Stimulated activated CD4-positive, alpha-beta T cell treated with anti-CD3 and anti-CD28 coated beads, Interleukin-1b, Interleukin-23, amount 100 ng/mL, for 24 hours (primary cell): ENCODE measurements around the gene ATF7IP2.
"Not testable (repeated sequence)": the region's sequence is repeated elsewhere in the genome, so short reads cannot be mapped to it uniquely, and the experiment has no call there.

Source experiments
- DNase-seq, 4 experiments: peaks; one replicate each; pipeline ENCODE4 v3.0.0-alpha.2; 2020; ENCODE audit warnings: low read depth in 4 of 4, low spot score in 1 of 4

The ATF7IP2 gene

DNA sequence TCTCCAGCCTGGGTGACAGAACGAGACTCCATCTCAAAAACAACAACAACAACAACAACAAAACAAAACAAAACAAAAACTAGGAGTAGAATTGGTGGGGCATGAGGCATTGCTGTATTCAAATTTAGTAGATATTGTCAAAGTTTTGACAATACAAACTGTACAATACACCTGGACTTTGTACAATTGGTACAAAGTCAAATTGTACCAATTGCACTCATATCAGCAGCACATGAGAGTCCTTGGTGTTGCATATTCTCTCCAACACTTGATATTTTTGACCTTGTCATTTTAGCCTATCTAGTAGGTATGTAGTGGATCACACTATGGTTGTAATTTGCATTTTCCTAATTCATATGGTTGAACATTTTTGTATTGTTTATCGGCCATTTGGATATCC, 14.3 kb upstream of the ATF7IP2 start:
- no peak for DNase-seq

DNA sequence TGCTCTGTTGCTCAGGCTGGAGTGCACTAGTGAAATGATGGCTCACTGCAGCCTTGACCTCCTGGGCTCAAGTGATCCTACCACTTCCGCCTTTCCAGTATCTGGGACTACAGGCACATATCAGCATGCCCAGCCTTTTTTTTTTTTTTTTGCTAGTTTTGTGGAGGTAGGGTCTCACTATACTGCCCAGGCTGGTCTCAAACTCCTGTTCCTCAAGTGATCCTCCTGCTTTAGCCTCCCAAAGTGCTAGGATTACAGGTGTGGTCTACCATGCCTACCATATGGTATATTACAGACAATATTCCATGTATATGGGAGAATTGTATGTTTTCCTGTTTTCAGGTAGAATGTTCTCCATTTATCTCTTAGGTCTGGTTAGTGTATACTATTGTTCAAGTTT, 12.3 kb upstream of the ATF7IP2 start:
- no peak for DNase-seq

GRCh38 chr16:10376229-10376628, 9.6 kb upstream of the ATF7IP2 start:
- DNase-seq, result no peak

DNA sequence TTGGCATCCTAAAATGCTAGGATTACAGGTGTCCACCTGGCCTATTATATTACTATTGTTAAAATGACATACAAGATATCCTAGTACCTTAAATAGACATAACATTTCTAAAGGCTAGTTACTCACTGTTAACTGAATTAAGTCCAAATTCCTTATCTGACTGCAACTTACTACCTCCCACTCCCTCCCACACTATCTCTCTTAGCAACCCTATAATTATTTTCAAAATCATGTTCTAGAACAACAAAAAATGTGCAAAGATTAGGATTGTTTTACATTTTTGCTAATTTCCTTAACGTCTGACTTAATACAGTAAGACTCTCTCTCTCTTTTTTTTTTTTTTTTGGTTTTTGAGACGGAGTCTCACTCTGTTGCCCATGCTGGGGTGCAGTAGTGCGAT, 2.2 kb upstream of the ATF7IP2 start:
- no peak for DNase-seq

DNA sequence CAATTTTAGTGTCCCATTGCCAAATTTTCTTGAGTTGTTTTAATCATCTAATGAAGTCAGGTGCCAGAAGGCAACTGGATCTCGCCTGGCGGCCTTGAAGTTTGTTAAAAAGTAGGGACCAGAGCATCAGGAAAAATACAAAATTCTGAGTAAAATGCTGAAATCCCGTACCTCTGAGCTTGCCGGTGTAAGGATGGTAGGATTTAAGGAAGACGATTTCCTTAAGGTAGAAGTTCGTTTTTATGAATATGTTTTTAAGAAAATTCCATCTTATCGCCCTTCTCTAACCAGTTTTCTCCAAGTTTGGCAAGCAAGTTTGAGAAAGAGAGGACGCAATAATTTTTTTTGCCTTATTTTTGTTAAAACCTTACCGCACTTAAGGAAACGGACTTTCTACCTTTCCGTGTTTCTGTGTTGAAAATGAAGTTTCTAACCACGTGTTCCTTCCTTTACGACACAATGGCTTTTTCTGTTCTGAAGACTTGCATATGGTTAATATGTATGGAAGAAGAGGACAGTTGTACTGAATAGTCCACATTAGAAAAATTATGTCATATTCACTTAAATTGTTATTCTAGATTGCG, 748 bp downstream of the ATF7IP2 start:
- no peak for DNase-seq

- no peak for DNase-seq
These were observed 1.3 kb downstream of the ATF7IP2 start for GRCh38 chr16:10387188-10387617.

GRCh38 chr16:10388988-10389387, 3.1 kb downstream of the ATF7IP2 start:
- no peak for DNase-seq

DNA sequence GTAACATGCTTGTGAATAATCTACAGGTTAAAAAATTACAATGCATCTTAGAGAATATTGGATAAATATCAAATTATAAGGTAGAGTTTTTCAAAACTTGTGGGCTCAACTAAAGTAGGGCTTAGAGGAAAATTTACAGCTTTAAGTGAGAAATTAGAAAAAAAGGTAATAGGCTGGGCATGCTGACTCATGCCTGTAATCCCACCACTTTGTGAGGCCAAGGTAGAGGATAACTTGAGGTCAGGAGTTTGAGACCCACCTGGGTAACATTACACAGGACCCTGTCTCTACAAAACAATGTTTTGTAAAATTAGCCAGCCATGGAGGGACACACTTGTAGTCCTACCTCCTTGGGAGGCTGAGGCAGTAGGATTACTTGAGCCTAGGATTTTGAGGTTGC, 4.5 kb downstream of the ATF7IP2 start:
- DNase-seq, result no peak

GRCh38 chr16:10390867-10391266, 5.0 kb downstream of the ATF7IP2 start:
- no peak for DNase-seq

DNA sequence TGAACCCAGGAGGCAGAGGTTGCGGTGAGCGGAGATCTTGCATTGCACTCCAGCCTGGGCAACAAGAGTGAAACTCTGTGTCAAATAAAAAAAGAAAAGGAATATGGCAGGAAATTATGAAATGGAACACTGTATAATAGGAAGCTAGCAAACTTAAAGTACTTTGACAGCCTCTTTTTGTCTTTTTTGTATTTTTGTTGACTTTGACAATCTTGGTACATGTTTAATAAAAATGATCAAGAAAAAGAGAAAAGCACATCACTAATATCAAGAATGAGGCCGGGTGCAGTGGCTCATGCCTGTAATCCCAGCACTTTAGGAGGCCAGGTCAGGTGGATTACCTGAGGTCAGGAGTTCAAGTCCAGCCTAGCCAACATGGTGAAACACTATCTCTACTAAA, 5.5 kb downstream of the ATF7IP2 start:
- no peak for DNase-seq

GRCh38 chr16:10402975-10403374, 17.1 kb downstream of the ATF7IP2 start:
- DNase-seq, result no peak

GRCh38 chr16:10405386-10405939, 19.6 kb downstream of the ATF7IP2 start:
- no peak for DNase-seq

GRCh38 chr16:10408824-10409381, 23.0 kb downstream of the ATF7IP2 start:
- no peak for DNase-seq

DNA sequence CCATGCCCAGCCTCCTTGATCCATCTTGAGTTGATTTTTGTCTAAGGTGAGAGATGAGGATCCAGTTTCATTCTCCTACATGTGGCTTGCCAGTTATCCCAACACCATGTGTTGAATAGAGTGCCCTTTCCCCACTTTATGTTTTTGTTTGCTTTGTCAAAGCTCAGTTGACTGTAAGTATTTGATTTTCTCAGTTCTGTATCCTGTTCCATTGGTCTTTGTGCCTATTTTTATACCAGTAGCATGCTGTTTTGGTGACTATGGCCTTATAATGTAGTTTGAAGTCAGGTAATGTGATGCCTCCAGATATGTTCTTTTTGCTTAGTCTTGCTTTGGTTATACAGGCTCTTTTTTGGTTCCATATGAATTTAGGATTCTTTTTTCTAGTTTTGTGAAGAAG, 23.9 kb downstream of the ATF7IP2 start:
- DNase-seq, result not testable (repeated sequence)

- no peak for DNase-seq
These were observed 24.6 kb downstream of the ATF7IP2 start for GRCh38 chr16:10410469-10410868.

- no peak for DNase-seq
These were observed 27.2 kb downstream of the ATF7IP2 start for GRCh38 chr16:10412935-10413601.

DNA sequence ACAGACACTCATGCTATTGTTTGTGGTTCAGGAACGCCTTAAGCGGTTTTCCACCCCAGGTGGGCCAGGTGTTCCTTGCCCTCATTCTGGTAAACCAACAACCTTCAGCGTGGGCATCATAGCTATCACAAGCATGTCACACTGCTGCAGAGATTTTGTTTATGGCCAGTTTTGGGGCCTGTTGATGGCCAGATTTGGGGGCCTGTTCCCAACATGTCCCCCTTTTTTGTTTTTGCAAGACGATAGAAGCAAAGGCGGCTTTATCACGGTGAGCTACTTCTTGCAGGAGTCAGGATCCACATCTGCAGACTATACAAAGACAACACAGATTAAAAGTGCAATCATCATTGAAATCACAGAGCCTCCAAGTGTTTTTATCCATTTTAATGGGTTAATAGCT, 32.3 kb downstream of the ATF7IP2 start:
- not testable (repeated sequence) for DNase-seq

GRCh38 chr16:10419701-10420100, 33.8 kb downstream of the ATF7IP2 start:
- no peak for DNase-seq

DNA sequence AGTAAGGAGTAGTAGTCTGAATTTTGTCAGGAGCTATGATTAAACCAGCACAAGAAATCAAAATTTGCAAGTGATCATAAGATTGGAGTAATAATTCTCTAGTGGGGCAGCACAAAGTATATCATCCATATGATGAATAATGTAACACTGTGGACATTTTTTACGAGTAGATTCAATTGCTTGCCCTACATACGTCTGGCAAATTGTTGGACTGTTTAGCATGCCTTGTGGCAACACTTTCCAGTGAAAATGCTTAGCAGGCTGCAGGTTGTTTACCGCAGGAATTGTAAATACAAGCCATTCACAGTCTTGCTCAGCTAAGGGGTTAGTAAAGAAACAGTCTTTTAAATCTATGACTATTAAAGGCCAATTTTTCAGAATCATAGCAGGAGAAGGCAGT, 35.7 kb downstream of the ATF7IP2 start:
- DNase-seq, result no peak

- no peak for DNase-seq
These were observed 42.7 kb downstream of the ATF7IP2 start for GRCh38 chr16:10428433-10429168.

GRCh38 chr16:10429299-10429969, 43.6 kb downstream of the ATF7IP2 start:
- not testable (repeated sequence) for DNase-seq
